Stimulated activated naive CD8-positive, alpha-beta T cell treated with anti-CD3 and anti-CD28 coated beads, Interleukin-15, amount 100 ng/mL, for 72 hours (primary cell): ENCODE measurements around the gene FCRL6.

Source experiments
- ATAC-seq: fragments of 150-1000 bp; cut with Tn5 transposase; 2 replicates; pipeline ENCODE4 v1.10.0; 2021; ENCODE audit warnings: mild to moderate bottlenecking, moderate library complexity
- DNase-seq, 2 donors: peaks; one replicate each; pipeline ENCODE4 v3.0.0; 2021 to 2022
- H3K27ac Mint-ChIP-seq, 2 donors: one replicate each; pipeline ENCODE4 v1.8.0; 2022; ENCODE audit warnings: mild to moderate bottlenecking in 2 of 2, mixed read lengths in 2 of 2, moderate library complexity in 2 of 2
- H3K27me3 Mint-ChIP-seq: one replicate; pipeline ENCODE4 v1.8.0; 2022; ENCODE audit warnings: mixed read lengths
- H3K4me1 Mint-ChIP-seq: one replicate; pipeline ENCODE4 v1.8.0; 2022; ENCODE audit warnings: mild to moderate bottlenecking, mixed read lengths
- H3K4me3 Mint-ChIP-seq, 2 donors: one replicate each; pipeline ENCODE4 v1.8.0; 2022; ENCODE audit warnings: mild to moderate bottlenecking in 2 of 2, mixed read lengths in 2 of 2, moderate library complexity in 1 of 2
- H3K9me3 Mint-ChIP-seq, 2 donors: one replicate each; pipeline ENCODE4 v1.8.0; 2022; ENCODE audit warnings: mixed read lengths in 2 of 2

Gene FCRL6

GRCh38 chr1:159786966-159787365 lies 15.2 kb upstream of the FCRL6 start:
- no peaks in the 10 kb centered on the region for H3K9me3 Mint-ChIP-seq
- no peak overlapping the region for H3K4me3 Mint-ChIP-seq
- no peaks in the 10 kb centered on the region for H3K27me3 Mint-ChIP-seq
- H3K27ac Mint-ChIP-seq, result no peak overlapping the region
- no peak for ATAC-seq
- DNase-seq, result no peak
- no peaks in the 10 kb centered on the region for H3K4me1 Mint-ChIP-seq

GRCh38 chr1:159790237-159790917 lies 11.8 kb upstream of the FCRL6 start:
- Mint-ChIP-seq H3K9me3 (no peaks in the 10 kb centered on the region), H3K4me1 (no peaks in the 10 kb centered on the region), H3K27me3 (no peaks in the 10 kb centered on the region), H3K4me3 (no peak overlapping the region), H3K27ac (no peak overlapping the region)
- no peak for DNase-seq
- no peak for ATAC-seq

- Mint-ChIP-seq H3K4me3 (no peak overlapping the region), H3K27me3 (no peaks in the 10 kb centered on the region), H3K27ac (no peak overlapping the region)
These were observed 11.1 kb upstream of the FCRL6 start for GRCh38 chr1:159791031-159791430.

GRCh38 chr1:159791461-159791860 lies 10.7 kb upstream of the FCRL6 start:
- no peak overlapping the region for H3K4me3 Mint-ChIP-seq
- no peaks in the 10 kb centered on the region for H3K9me3 Mint-ChIP-seq
- no peak for DNase-seq

More at GRCh38 chr1:159791031-159791430, 11.1 kb upstream of the FCRL6 start:
- DNase-seq (no peak), ATAC-seq (no peak)
- no peaks in the 10 kb centered on the region for H3K9me3 Mint-ChIP-seq
- no peaks in the 10 kb centered on the region for H3K4me1 Mint-ChIP-seq

GRCh38 chr1:159795534-159795933 lies 6.6 kb upstream of the FCRL6 start:
- Mint-ChIP-seq H3K27ac (no peak overlapping the region), H3K27me3 (no peaks in the 10 kb centered on the region), H3K4me3 (no peak overlapping the region), H3K9me3 (no peaks in the 10 kb centered on the region), H3K4me1 (peaks cover 9% of the 10 kb centered on the region)
- ATAC-seq (no peak), DNase-seq (no peak)

More at GRCh38 chr1:159791461-159791860, 10.7 kb upstream of the FCRL6 start:
- no peaks in the 10 kb centered on the region for H3K27me3 Mint-ChIP-seq
- no peak for ATAC-seq
- H3K27ac Mint-ChIP-seq, result no peak overlapping the region
- H3K4me1 Mint-ChIP-seq, result no peaks in the 10 kb centered on the region

- peak in 1 of 2 donors; percentile 37 for DNase-seq
- Mint-ChIP-seq H3K27ac (no peak overlapping the region), H3K9me3 (no peaks in the 10 kb centered on the region), H3K4me3 (no peak overlapping the region), H3K4me1 (peaks cover 16% of the 10 kb centered on the region), H3K27me3 (no peaks in the 10 kb centered on the region)
- peak; percentile 62 for ATAC-seq
These were observed 3.3 kb upstream of the FCRL6 start for GRCh38 chr1:159798893-159799292.

- Mint-ChIP-seq H3K4me3 (no peak overlapping the region), H3K27me3 (no peaks in the 10 kb centered on the region), H3K27ac (peak overlapping the region in 1 of 2 donors; percentile 57), H3K4me1 (peaks cover 16% of the 10 kb centered on the region), H3K9me3 (no peaks in the 10 kb centered on the region)
- DNase-seq, result no peak
- ATAC-seq, result no peak
These were observed 2.6 kb upstream of the FCRL6 start for GRCh38 chr1:159799446-159799985.

GRCh38 chr1:159800177-159800930 lies 1.8 kb upstream of the FCRL6 start:
- peak in 1 of 2 donors; percentile 41 for DNase-seq
- ATAC-seq, result peak; percentile 81
- Mint-ChIP-seq H3K27ac (no peak overlapping the region), H3K9me3 (no peaks in the 10 kb centered on the region), H3K4me3 (peak overlapping the region in 1 of 2 donors; percentile 29), H3K27me3 (no peaks in the 10 kb centered on the region), H3K4me1 (peaks cover 16% of the 10 kb centered on the region)

- DNase-seq, result no peak
- Mint-ChIP-seq H3K4me3 (no peak overlapping the region), H3K9me3 (no peaks in the 10 kb centered on the region), H3K27me3 (peaks cover 7% of the 10 kb centered on the region), H3K27ac (no peak overlapping the region), H3K4me1 (peaks cover 16% of the 10 kb centered on the region)
- ATAC-seq, result no peak
These were observed 2.0 kb downstream of the FCRL6 start for GRCh38 chr1:159803956-159804689.

- H3K4me1 Mint-ChIP-seq, result peaks cover 13% of the 10 kb centered on the region
- H3K27me3 Mint-ChIP-seq, result peaks cover 7% of the 10 kb centered on the region
- no peak for DNase-seq
- no peak for ATAC-seq
- no peak overlapping the region for H3K27ac Mint-ChIP-seq
- no peaks in the 10 kb centered on the region for H3K9me3 Mint-ChIP-seq
- no peak overlapping the region for H3K4me3 Mint-ChIP-seq
These were observed 2.8 kb downstream of the FCRL6 start for GRCh38 chr1:159804924-159805323.

- Mint-ChIP-seq H3K27me3 (no peaks in the 10 kb centered on the region), H3K27ac (no peak overlapping the region), H3K4me1 (peaks cover 37% of the 10 kb centered on the region), H3K4me3 (no peak overlapping the region), H3K9me3 (no peaks in the 10 kb centered on the region)
- DNase-seq (no peak), ATAC-seq (no peak)
These were observed 13.8 kb downstream of the FCRL6 start for GRCh38 chr1:159815926-159816325.

GRCh38 chr1:159817276-159818041 lies 15.3 kb downstream of the FCRL6 start:
- peaks cover 9% of the 10 kb centered on the region for H3K27me3 Mint-ChIP-seq
- H3K4me3 Mint-ChIP-seq, result no peak overlapping the region
- peak overlapping the region in 1 of 2 donors; percentile 81 for H3K27ac Mint-ChIP-seq
- ATAC-seq (peak; percentile 44), DNase-seq (no peak)
- no peaks in the 10 kb centered on the region for H3K9me3 Mint-ChIP-seq
- H3K4me1 Mint-ChIP-seq, result peaks cover 42% of the 10 kb centered on the region

GRCh38 chr1:159821171-159821867 lies 19.2 kb downstream of the FCRL6 start:
- DNase-seq (no peak), ATAC-seq (no peak)
- peaks cover 32% of the 10 kb centered on the region for H3K27me3 Mint-ChIP-seq
- H3K9me3 Mint-ChIP-seq, result no peaks in the 10 kb centered on the region
- H3K27ac Mint-ChIP-seq, result peak overlapping the region in 1 of 2 donors; percentile 37
- no peak overlapping the region for H3K4me3 Mint-ChIP-seq
- peaks cover 68% of the 10 kb centered on the region for H3K4me1 Mint-ChIP-seq

GRCh38 chr1:159823406-159823805 lies 21.2 kb downstream of the FCRL6 start:
- H3K27me3 Mint-ChIP-seq, result peaks cover 32% of the 10 kb centered on the region
- no peak overlapping the region for H3K4me3 Mint-ChIP-seq
- ATAC-seq, result no peak
- H3K4me1 Mint-ChIP-seq, result peaks cover 75% of the 10 kb centered on the region
- DNase-seq, result no peak
- H3K27ac Mint-ChIP-seq, result no peak overlapping the region
- H3K9me3 Mint-ChIP-seq, result no peaks in the 10 kb centered on the region
